ENCODE measurements around the gene RNF223.

GRCh38 chr1:1037366-1038327 lies 36.5 kb downstream of the RNF223 start:
- TF ChIP-seq CTCF (IDR thresholded peaks at IDR 0.05; ENCODE audit: extremely low read depth in 1 of 2, insufficient read depth in 1 of 2, low read depth in 1 of 2, low read length in 2 of 2) (no peak), MAX (IDR thresholded peaks at IDR 0.05; ENCODE audit: insufficient read depth, insufficient read length) (no peak), EZH2 (IDR thresholded peaks at IDR 0.05; ENCODE audit: borderline replicate concordance, low read depth, low read length, severe bottlenecking) (no peak)
